HepG2 (cell line): ENCODE measurements around the gene GAS2. TPM values are rescaled to one million over a fixed set of nuclear protein-coding genes. Genes with fewer than 3 reads are reported as not detected.

Source experiments
- BHLHE40 ChIP-seq: IDR thresholded peaks from 2 replicates; pipeline ENCODE4 v1.6.1; 2011; ENCODE audit warnings: low read length, improper control_type of control experiment
- DPF2 ChIP-seq: sonication (generic); formaldehyde crosslinking; IDR thresholded peaks from 2 replicates; pipeline ENCODE4 v1.4.0; 2020; ENCODE audit warnings: mild to moderate bottlenecking, low read depth, missing genetic modification reagents, borderline replicate concordance
- FOXA3 ChIP-seq: IDR thresholded peaks from 2 replicates; pipeline ENCODE4 v1.6.1; 2016; ENCODE audit warnings: missing genetic modification reagents, missing compliant biosample characterization
- FOXP1 ChIP-seq, 2 experiments: fragments of 450-650 bp in 1 of 2; IDR thresholded peaks; 2 replicates each; pipeline ENCODE4 v1.6.1; 2017 to 2018; ENCODE audit warnings: antibody characterized with exemption in 1 of 2
- GATAD2A ChIP-seq: IDR thresholded peaks from 2 replicates; pipeline ENCODE4 v1.6.1; 2016
- HDAC6 ChIP-seq: fragments of 200-600 bp; sonication (generic); IDR thresholded peaks from 2 replicates; pipeline ENCODE4 v1.7.0; 2017; ENCODE audit warnings: mild to moderate bottlenecking, antibody characterized with exemption, low read length, low read depth
- KAT7 ChIP-seq: IDR thresholded peaks from 2 replicates; pipeline ENCODE4 v1.6.1; 2018; ENCODE audit warnings: borderline replicate concordance, missing compliant biosample characterization
- KLF16 ChIP-seq, 2 experiments: sonication (generic) in 1 of 2; formaldehyde crosslinking in 1 of 2; IDR thresholded peaks; 2 replicates each; pipeline versions ENCODE4 v1.6.1 to v1.8.0; 2016 to 2023; ENCODE audit warnings: missing genetic modification reagents in 2 of 2, missing compliant biosample characterization in 1 of 2
- MLXIP ChIP-seq: sonication (generic); formaldehyde crosslinking; IDR thresholded peaks from 2 replicates; pipeline ENCODE4 v1.9.0; 2021; ENCODE audit warnings: missing genetic modification reagents, borderline replicate concordance
- NAIF1 ChIP-seq: sonication (generic); formaldehyde crosslinking; IDR thresholded peaks from 2 replicates; pipeline ENCODE4 v1.5.0; 2020; ENCODE audit warnings: mild to moderate bottlenecking, missing genetic modification reagents, borderline replicate concordance
- NCOA2 ChIP-seq: sonication (generic); formaldehyde crosslinking; IDR thresholded peaks from 2 replicates; pipeline ENCODE4 v1.8.0; 2022; ENCODE audit warnings: inconsistent platforms
- RBM39 ChIP-seq: fragments of 200-400 bp; formaldehyde crosslinking; IDR thresholded peaks from one replicate; pipeline ENCODE4 v1.6.1; 2018; ENCODE audit warnings: antibody characterized with exemption, mild to moderate bottlenecking, low read depth, low read length; ENCODE audit not compliant: poor library complexity, severe bottlenecking
- REPIN1 ChIP-seq: sonication (generic); formaldehyde crosslinking; IDR thresholded peaks from 2 replicates; pipeline ENCODE4 v1.8.0; 2022; ENCODE audit warnings: missing genetic modification reagents, low read depth, mild to moderate bottlenecking, borderline replicate concordance
- RFX3 ChIP-seq: IDR thresholded peaks from 2 replicates; pipeline ENCODE4 v1.6.1; 2016; ENCODE audit warnings: missing biosample characterization, missing genetic modification reagents
- SOX13 ChIP-seq, 3 experiments: fragments of 450-650 bp in 1 of 3; sonication (generic) in 1 of 3; formaldehyde crosslinking in 1 of 3; IDR thresholded peaks in 2 of 3; conservative IDR thresholded peaks in 1 of 3; 2 replicates each; pipeline versions ENCODE4 v1.5.0 to v1.6.1; 2016 to 2020; ENCODE audit warnings: antibody characterized with exemption in 1 of 3, mild to moderate bottlenecking in 1 of 3, missing compliant biosample characterization in 1 of 3, missing genetic modification reagents in 1 of 3, moderate library complexity in 1 of 3
- THAP11 ChIP-seq: IDR thresholded peaks from 2 replicates; pipeline ENCODE4 v1.6.1; 2016; ENCODE audit warnings: missing biosample characterization, missing genetic modification reagents
- XBP1 ChIP-seq: sonication (generic); formaldehyde crosslinking; IDR thresholded peaks from 2 replicates; pipeline ENCODE4 v1.5.0; 2020; ENCODE audit warnings: missing genetic modification reagents
- YEATS2 ChIP-seq: sonication (generic); formaldehyde crosslinking; IDR thresholded peaks from 2 replicates; pipeline ENCODE4 v1.4.0; 2020; ENCODE audit warnings: missing genetic modification reagents, borderline replicate concordance
- ZNF3 ChIP-seq: IDR thresholded peaks from 2 replicates; pipeline ENCODE4 v1.7.0; 2017; ENCODE audit warnings: inconsistent platforms
- ZNF432 ChIP-seq: sonication (generic); formaldehyde crosslinking; IDR thresholded peaks from 2 replicates; pipeline ENCODE4 v1.5.0; 2020; ENCODE audit warnings: missing genetic modification reagents, mild to moderate bottlenecking, borderline replicate concordance
- ZNF660 ChIP-seq: sonication (generic); formaldehyde crosslinking; IDR thresholded peaks from 2 replicates; pipeline ENCODE4 v1.5.1; 2020; ENCODE audit warnings: mild to moderate bottlenecking, low read depth, missing genetic modification reagents, borderline replicate concordance
- ZNF7 ChIP-seq: IDR thresholded peaks from 2 replicates; pipeline ENCODE4 v1.6.1; 2016; ENCODE audit warnings: missing biosample characterization, missing genetic modification reagents
- polyA plus RNA-seq, 8 experiments: library from polyadenylated mRNA; depleted of rRNA in 3 of 8; stranded (reverse) in 7 of 8; unstranded in 1 of 8; fragments of >200 nt; fragmentation: Illumina TruSeq in 4 of 8; extraction: Trizol in 4 of 8; gene quantifications; 2 replicates each; pipeline versions ENCODE4 v1.2.1 to v1.2.3, GENCODE V29; 2011 to 2016; ENCODE audit warnings: low read depth in 4 of 8, missing spikeins in 1 of 8, mixed read lengths in 1 of 8; ENCODE audit not compliant: insufficient read depth in 1 of 8
- total RNA-seq, 5 experiments: library from RNA; depleted of rRNA; stranded (reverse); fragments of >200 nt; fragmentation: Illumina TruSeq; extraction: Trizol; gene quantifications; 2 replicates each; pipeline ENCODE4 v1.2.3, GENCODE V29; 2016; ENCODE audit warnings: low read depth in 1 of 5
- TF ChIP-seq, protein P1 (sequence below): sonication (generic); formaldehyde crosslinking; IDR thresholded peaks from 2 replicates; pipeline ENCODE4 v1.5.0; 2020; ENCODE audit warnings: missing genetic modification reagents, mild to moderate bottlenecking, borderline replicate concordance
- TF ChIP-seq, protein P2 (sequence below): IDR thresholded peaks from 2 replicates; pipeline ENCODE4 v1.6.1; 2016; ENCODE audit warnings: control low read depth

The GAS2 gene
- total and polyA plus RNA-seq, 2 of the 13 experiments (the other 11 are each of a cell fraction or from before 2014, with no cell fraction given), result 26.0 to 85.1 TPM

- TF ChIP-seq KAT7 (CRISPR knock-in tag), result no peak
- TF ChIP-seq, protein P1, sequence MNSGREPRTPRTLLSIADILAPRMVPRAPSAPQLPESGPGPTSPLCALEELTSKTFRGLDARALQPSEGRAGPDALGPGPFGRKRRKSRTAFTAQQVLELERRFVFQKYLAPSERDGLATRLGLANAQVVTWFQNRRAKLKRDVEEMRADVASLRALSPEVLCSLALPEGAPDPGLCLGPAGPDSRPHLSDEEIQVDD, result no peak
- no peak for TF ChIP-seq HDAC6
- peak; percentile 53 for TF ChIP-seq FOXA3
- TF ChIP-seq ZNF3 (CRISPR knock-in tag), result no peak
- no peak for TF ChIP-seq RFX3 (CRISPR knock-in tag)
- no peak for TF ChIP-seq REPIN1 (CRISPR knock-in tag)
- TF ChIP-seq, protein P2, sequence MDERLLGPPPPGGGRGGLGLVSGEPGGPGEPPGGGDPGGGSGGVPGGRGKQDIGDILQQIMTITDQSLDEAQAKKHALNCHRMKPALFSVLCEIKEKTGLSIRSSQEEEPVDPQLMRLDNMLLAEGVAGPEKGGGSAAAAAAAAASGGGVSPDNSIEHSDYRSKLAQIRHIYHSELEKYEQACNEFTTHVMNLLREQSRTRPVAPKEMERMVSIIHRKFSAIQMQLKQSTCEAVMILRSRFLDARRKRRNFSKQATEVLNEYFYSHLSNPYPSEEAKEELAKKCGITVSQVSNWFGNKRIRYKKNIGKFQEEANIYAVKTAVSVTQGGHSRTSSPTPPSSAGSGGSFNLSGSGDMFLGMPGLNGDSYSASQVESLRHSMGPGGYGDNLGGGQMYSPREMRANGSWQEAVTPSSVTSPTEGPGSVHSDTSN (CRISPR knock-in tag), result no peak
- TF ChIP-seq XBP1, result no peak
- TF ChIP-seq GATAD2A (CRISPR knock-in tag), result peak; percentile 50; the same call in 1 of the 2 replicates
- TF ChIP-seq THAP11 (CRISPR knock-in tag), result 0 out of 2 replicates have a peak, but pooled peaks have one; percentile 29
- no peak for TF ChIP-seq DPF2 (CRISPR knock-in tag)
- no peak for TF ChIP-seq ZNF432 (CRISPR knock-in tag)
- TF ChIP-seq FOXP1 (IDR thresholded peaks at IDR 0.05), result no peak
- peak; percentile 75 for TF ChIP-seq FOXP1 (CRISPR knock-in tag; IDR thresholded peaks at IDR 0.05)
- peak; percentile 59; the same call in 1 of the 2 replicates for TF ChIP-seq ZNF7
- TF ChIP-seq BHLHE40, result peak; percentile 77
- TF ChIP-seq YEATS2, result peak; percentile 27; the same call in 1 of the 2 replicates
- TF ChIP-seq SOX13 (IDR thresholded peaks at IDR 0.05), result peak; percentile 94
- peak in 1 of 2 experiments; percentile 99; a peak in 2 of 4 replicates for TF ChIP-seq SOX13 (CRISPR knock-in tag; conservative IDR thresholded peaks at IDR 0.05 in 1 of 2, IDR thresholded peaks at IDR 0.05 in 1 of 2)
- no peak for TF ChIP-seq NAIF1 (CRISPR knock-in tag)
- peak; percentile 43; the same call in 1 of the 2 replicates for TF ChIP-seq NCOA2
- no peak for TF ChIP-seq ZNF660 (CRISPR knock-in tag)
- no peak for TF ChIP-seq MLXIP (CRISPR knock-in tag)
- TF ChIP-seq RBM39, result no peak
- 0 out of 4 replicates have a peak, but pooled peaks of 1 of the 2 experiments have one; percentile 50 for TF ChIP-seq KLF16 (CRISPR knock-in tag; IDR thresholded peaks at IDR 0.05)
Measured at GRCh38 chr11:22792497-22792896, 126.1 kb downstream of the GAS2 start (continued).
